Activated CD8-positive, alpha-beta memory T cell treated with anti-CD3 and anti-CD28 coated beads for 24 hours (primary cell): ENCODE results near the gene SLC11A1.

ENCODE experiments used
- DNase-seq: peaks from one replicate; pipeline ENCODE4 v3.0.0-alpha.2; 2020

Gene SLC11A1

GRCh38 chr2:218395090-218395444 lies 13.0 kb downstream of the SLC11A1 start:
- no peak for DNase-seq

- no peak for DNase-seq
Observed at GRCh38 chr2:218395456-218395825, 13.4 kb downstream of the SLC11A1 start.

GRCh38 chr2:218395826-218396687 lies 14.0 kb downstream of the SLC11A1 start:
- DNase-seq = peak; percentile 98

GRCh38 chr2:218396688-218397462 lies 14.8 kb downstream of the SLC11A1 start:
- DNase-seq = peak; percentile 84

- no peak for DNase-seq
Observed at GRCh38 chr2:218397463-218397819, 15.4 kb downstream of the SLC11A1 start.

GRCh38 chr2:218397820-218398436 lies 15.9 kb downstream of the SLC11A1 start:
- peak; percentile 77 for DNase-seq

GRCh38 chr2:218398437-218399390 lies 16.6 kb downstream of the SLC11A1 start:
- DNase-seq = peak; percentile 80

- peak; percentile 94 for DNase-seq
Observed at GRCh38 chr2:218399391-218400166, 17.5 kb downstream of the SLC11A1 start, which contains the start of gene CTDSP1. CTDSP1 (plus strand) TSS chr2:218399868; CDS start chr2:218400091, 223 bp downstream.

- peak; percentile 80 for DNase-seq
Observed at GRCh38 chr2:218400167-218400929, 18.3 kb downstream of the SLC11A1 start.

GRCh38 chr2:218400930-218401881 lies 19.1 kb downstream of the SLC11A1 start:
- peak; percentile 65 for DNase-seq

GRCh38 chr2:218401890-218402289 lies 19.8 kb downstream of the SLC11A1 start:
- no peak for DNase-seq

- DNase-seq = no peak
Observed at GRCh38 chr2:218402491-218402901, 20.4 kb downstream of the SLC11A1 start.

GRCh38 chr2:218402911-218403411 lies 20.9 kb downstream of the SLC11A1 start:
- no peak for DNase-seq

- no peak for DNase-seq
Observed at GRCh38 chr2:218403810-218404209, 21.7 kb downstream of the SLC11A1 start.

GRCh38 chr2:218404351-218405085 lies 22.4 kb downstream of the SLC11A1 start:
- DNase-seq = no peak

GRCh38 chr2:218405086-218405745 lies 23.1 kb downstream of the SLC11A1 start:
- DNase-seq = peak; percentile 64

- peak; percentile 69 for DNase-seq
Observed at GRCh38 chr2:218405746-218406208, 23.7 kb downstream of the SLC11A1 start.
